Inflammatory macrophage treated with lipopolysaccharide for 1 hour (primary cell): ENCODE results near the gene CAMTA2.

Source experiments
- DNase-seq, 2 donors: peaks; one replicate each; pipeline ENCODE4 v3.0.0-alpha.2; 2020 to 2022

The CAMTA2 gene

GRCh38 chr17:4998732-4999429, 11.4 kb upstream of the CAMTA2 start:
- DNase-seq, result no peak

- DNase-seq, result no peak
Measured at GRCh38 chr17:4998027-4998731, 10.7 kb upstream of the CAMTA2 start.

- DNase-seq, result peak; percentile 82 to 91
Measured at GRCh38 chr17:4997302-4998026, 10.0 kb upstream of the CAMTA2 start, which contains the start of the genes INCA1 and KIF1C. Gene INCA1, minus strand, starts transcription at chr17:4997522. Its CDS starts 3,085 bp downstream, at chr17:4994437. Gene KIF1C, plus strand, starts transcription at chr17:4997950. Its CDS starts 2,297 bp downstream, at chr17:5000247.

GRCh38 chr17:4994081-4994595, 6.7 kb upstream of the CAMTA2 start:
- DNase-seq, result no peak

DNA sequence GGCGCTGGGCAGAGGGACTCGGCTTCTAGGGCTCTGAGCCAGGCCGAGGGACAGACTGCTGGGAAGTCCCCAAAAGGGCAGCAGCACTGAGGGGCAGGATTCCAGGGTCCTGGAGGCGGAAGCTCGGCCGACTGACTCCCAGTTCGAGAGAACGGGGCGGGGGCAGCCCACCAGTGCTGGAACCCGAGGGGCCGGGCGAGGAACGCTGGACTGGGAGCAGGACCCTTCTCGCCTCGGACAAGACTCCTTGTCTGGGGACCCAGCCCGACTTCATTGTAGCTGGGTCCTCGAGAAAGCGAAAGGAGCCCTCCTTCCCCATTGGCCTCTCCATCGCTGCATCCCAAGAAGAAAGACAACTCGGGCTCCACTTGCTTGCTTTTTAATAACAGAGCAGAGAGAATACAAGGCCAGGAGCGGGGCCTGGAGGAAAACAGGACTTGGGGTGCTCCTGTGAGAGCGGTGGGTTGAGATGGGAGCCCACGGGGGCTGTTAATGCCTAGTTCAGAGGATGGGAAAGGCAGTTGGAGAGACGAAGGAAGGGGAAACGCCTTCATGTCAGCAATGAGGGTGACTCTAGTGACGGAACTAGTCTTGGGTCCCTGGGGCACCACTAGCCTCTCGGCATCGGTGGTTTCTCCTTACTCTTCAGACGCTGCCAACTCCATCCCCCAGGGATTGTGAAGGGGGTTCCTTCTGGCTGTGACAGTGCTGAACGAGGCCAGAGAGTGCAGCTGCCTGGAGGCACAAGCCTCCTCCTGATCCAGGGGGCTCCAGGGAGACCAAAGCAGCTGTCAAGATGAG, 492 bp upstream of the CAMTA2 start:
- no peak for DNase-seq

DNA sequence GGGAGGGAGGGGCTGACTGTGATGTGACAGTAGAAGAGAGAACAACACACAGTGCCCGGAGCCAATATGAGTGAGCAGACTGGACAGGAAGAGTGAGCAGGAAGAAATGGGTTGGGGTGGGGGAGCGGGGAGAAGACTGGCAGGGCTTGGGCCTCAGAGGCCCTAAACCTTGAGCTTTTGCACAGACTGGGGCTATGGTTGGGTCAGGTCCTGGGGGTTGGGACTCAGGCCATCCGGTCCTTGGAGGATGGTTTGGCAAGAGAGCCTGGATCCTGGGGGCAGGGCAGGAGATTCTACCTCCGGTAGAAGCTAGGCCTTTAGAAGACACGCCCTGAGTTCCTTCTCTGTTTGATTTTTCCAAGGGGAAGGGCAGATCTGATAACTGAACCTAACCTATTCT, 1.1 kb downstream of the CAMTA2 start:
- DNase-seq, result no peak

GRCh38 chr17:4982305-4982704, 5.2 kb downstream of the CAMTA2 start:
- no peak for DNase-seq

DNA sequence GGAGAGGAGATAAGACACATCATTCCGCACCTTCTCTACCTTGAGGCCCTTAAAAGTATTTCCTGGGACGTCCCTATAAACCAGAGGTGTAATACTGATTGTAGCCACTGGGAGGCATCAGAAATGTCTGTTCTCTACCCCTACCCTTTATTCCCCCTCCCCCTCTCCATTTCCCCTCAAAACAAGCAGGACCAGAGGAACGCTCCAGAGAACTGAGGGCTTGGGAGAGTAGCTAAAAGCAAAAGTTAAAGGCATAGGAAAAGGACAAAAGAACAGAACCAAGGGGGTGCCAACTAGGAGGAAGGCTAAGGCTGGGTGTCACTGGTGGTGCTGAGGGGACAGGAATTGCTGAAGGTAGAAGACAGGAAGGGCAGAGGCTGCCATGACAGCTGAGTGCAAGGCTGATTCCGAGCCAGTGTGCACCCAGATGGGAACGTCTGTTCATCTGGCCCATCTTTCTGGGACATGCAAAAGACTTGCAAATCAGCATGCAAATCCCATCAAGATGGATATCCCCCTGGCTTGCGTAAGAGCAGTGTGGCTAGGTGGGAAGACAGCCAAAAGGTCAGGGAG, 6.7 kb downstream of the CAMTA2 start:
- DNase-seq, result peak; percentile 38 to 70

DNA sequence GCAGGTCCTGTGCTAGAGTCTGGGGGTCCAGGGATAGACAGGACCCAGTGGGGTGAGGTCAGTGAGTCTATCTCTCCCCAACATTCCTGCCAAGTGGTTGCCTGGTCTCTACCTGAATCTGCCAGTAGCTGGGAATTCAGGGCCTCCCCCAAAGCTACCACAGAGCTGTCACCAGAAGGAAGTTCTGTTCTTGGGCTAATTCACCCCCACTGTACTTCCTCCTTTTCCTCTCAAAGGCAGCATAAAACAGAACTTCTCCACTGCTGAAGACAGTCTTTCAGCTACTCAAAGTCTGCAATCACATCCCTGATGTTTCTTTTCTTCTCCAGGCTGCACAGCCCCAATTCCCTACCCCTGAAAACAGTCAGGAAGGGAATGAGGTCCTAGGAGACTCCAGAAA, 8.7 kb downstream of the CAMTA2 start:
- DNase-seq, result peak; percentile 69 to 75

DNA sequence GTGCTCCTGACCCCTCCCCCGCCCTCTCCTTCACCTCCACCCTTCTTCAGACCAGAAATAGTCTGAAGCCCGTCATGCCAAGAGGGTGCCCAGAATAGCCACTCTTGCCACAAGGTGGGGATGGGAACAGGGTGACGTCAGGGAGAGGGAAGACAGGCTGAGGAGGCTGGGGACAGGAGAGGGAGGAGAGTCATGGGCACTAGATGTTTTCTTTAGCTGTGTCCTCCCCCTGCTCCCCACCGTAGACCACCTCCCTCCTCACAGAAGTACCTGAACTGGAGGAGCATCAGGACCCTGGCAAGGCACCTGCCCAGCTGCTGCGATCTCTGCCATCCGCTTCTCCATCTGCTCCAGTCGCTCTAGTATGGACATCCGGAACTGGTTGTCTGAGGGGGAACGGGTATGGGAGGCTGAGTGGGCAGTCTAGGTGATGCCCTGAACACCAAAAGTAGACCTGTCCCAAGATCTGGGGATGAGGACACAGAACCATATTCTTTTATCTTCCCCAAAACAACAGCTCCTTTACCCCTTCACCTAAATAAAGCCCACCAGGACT, 13.3 kb downstream of the CAMTA2 start:
- DNase-seq, result no peak

DNA sequence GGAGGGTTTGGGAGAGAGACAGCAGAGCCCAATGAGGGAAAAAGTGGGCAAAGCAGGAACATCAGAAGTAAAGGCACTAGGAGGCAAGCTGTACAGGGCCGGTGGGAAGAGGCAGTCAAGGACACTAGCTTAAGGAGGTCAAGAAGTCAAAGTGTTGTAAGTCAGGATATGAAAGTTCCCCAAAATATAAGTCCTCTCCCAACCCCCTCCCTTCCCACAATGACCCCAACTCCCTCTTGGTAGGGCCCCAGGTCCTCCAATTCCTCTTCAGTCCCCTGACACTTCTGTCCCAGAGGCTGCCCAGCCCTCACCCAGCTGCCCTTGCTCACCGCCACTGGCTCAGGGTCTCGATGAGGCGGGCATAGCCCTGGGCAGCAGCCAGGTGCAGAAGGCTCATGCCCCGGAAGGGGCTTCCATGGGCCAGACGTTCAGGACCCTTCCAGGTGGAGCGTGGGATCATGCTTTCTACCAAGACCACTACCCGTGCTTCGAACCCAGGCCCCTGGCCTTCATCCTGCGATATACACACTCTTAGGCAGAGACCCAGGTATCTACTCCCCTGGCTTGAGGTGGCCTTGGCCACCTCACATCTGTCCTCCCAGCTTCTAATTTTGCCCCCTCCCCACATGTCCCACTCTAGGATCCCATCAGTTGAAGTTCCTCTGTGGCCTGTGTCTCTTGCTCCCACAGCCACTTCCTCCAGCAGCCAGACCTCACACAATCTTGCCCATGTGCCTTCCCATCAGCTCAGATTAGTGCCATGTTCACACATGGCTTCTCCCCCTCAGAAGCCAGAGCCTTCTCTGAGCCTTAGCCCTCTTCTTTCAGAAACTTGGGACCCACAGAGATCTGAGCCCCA, 14.0 kb downstream of the CAMTA2 start:
- peak in 1 of 2 donors; percentile 17 for DNase-seq

GRCh38 chr17:4972752-4973151, 14.7 kb downstream of the CAMTA2 start:
- no peak for DNase-seq

DNA sequence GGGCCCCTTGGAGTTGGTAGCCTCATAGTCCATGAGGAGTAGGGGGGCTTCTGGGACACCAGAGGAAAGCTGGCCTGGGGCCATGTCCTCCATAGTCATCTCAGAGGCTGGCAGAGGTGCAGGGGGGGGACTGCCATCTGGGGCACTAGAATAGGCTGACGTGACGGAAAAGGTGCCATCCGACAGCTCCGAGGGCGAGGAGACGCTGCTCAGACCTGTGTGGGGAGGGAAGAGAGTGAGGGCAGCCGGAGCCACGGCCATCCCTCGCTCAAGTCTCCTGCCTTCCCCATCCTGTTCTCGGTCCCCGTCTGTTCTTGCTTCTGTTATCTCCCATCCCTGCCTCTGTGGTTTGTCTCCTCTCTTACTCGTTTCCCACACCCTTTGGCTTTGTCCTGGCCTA, 15.2 kb downstream of the CAMTA2 start:
- no peak for DNase-seq

GRCh38 chr17:4971826-4972225, 15.6 kb downstream of the CAMTA2 start:
- DNase-seq, result no peak

DNA sequence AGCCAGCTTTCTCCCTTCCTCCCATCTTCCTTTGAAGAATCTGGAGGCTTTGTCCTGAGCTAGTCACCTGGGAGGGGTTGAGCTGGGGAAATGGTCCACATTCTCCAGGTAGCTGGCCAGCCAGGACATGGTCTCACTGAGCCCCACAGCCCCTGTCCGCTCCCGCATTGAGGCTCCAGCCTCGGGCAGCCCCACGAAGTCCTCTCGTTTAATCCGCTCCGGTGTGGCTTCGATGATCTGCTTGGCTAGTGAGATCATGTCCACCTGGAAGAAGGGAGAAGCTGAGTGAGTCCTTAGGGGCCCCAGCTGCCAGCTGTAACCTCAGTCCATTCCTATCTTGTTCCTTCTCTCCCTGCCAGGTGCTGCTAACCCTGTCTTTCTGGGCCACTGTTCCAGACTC, 17.2 kb downstream of the CAMTA2 start:
- DNase-seq, result no peak

DNA sequence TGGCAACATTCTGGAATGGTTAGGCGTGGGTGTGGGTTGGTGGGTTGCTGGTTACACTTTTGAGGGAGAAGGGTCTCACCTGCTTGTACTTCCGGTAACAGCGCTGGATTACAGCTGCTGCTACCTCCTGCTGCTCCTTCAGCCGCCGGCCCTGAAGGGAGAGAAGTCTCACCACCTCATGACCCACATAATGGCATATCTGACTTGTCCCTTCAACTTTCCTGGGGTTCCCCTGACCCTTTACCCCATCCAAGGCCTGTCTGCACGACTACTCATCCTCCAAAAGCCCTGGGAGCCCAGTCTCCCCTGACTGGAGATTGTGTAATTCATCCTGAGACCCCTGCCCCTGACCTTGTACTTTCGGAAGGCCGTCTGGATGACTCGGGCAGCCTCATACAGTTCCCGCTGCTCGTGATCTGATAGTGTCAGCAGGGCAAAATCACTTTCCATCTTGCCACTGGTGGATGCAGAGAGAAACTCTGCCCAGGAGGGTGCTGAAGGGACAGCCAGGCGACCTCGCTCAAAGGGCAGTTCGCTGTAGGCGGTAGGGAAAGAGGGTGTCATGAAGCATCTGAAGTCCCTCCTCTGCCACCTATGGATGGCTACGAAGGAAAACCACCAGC, 17.8 kb downstream of the CAMTA2 start:
- peak; percentile 23 to 67 for DNase-seq

DNA sequence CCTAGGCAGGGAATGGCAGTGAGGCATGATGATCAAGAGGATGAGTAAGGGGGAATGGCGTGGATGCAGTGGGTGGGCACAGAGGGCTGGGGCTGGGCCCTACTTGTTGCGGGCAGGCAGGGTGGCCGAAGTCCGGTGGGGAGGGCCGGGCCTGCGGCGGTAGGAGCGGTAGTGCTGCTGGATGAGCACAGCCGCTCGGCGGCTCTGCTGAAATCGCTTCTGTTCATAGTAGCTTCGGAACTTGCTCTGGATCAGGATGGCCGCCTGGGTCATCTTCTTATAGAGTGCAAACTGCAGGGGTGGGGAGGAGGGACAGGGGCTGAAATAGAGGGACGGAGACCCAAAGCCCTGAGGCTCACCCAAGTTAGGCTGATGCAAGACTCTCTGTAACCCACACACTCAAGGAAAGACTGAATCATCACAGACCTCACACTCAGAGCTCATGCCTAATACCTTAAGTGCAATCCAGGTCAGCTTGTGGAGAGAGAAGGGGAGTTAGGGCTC, 18.4 kb downstream of the CAMTA2 start:
- peak; percentile 50 to 78 for DNase-seq

- peak in 1 of 2 donors; percentile 55 for DNase-seq
Measured at GRCh38 chr17:4968486-4969046, 18.9 kb downstream of the CAMTA2 start.
